AG04449 (cell line): ENCODE measurements around the gene CHST11.

Experiments
- CTCF ChIA-PET: fragments of 350-600 bp; formaldehyde crosslinking; extraction: SDS; loops from one replicate; lab custom pipeline; 2021; ENCODE audit warnings: antibody characterized with exemption; lab: Yijun Ruan, JAX
- POLR2A ChIA-PET: fragments of 400-600, 350-600 bp; formaldehyde crosslinking; extraction: SDS; loops from one replicate; lab custom pipeline; 2020; ENCODE audit warnings: antibody characterized with exemption, inconsistent platforms; lab: Yijun Ruan, JAX
- DNase-seq: peaks from one replicate; pipeline ENCODE4 v3.0.0-alpha.2; 2010; ENCODE audit warnings: low read depth, low spot score
- H3K4me3 ChIP-seq: 2 replicates; pipeline ENCODE4 v1.5.1; 2011; ENCODE audit warnings: low read depth, mild to moderate bottlenecking, control low read depth, low read length
- CTCF ChIP-seq: IDR thresholded peaks from one replicate; pipeline ENCODE4 v1.5.1; 2011; ENCODE audit warnings: mild to moderate bottlenecking, moderate library complexity, low read length, control low read depth, inconsistent platforms; ENCODE audit not compliant: insufficient read depth; ENCODE audit errors: missing control alignments

The CHST11 gene

GRCh38 chr12:104566244-104566993 lies 109.7 kb downstream of the CHST11 start:
- no peak overlapping the region for H3K4me3 ChIP-seq
- TF ChIP-seq CTCF, result no peak
- DNase-seq, result no peak
- ChIA-PET CTCF (no interaction called here), POLR2A (no interaction called here)

- ChIA-PET POLR2A (no interaction called here), CTCF (interaction anchor here (1.0 kb wide), 1 partner anchor 20 kb away, joined by 3 read pairs; no protein-coding TSS in a partner anchor)
- no peak for TF ChIP-seq CTCF
- DNase-seq, result no peak
- no peak overlapping the region for H3K4me3 ChIP-seq
These were observed 111.2 kb downstream of the CHST11 start for GRCh38 chr12:104567832-104568486.

GRCh38 chr12:104568487-104568868 lies 111.7 kb downstream of the CHST11 start:
- ChIA-PET CTCF (interaction anchor here (0.6 to 1.0 kb wide), 2 partner anchors 9 to 20 kb away, joined by 3 read pairs; no protein-coding TSS in a partner anchor), POLR2A (interaction anchor here (0.6 kb wide), 1 partner anchor 195 kb away, joined by 3 read pairs; no protein-coding TSS in a partner anchor)
- no peak for DNase-seq
- no peak for TF ChIP-seq CTCF
- no peak overlapping the region for H3K4me3 ChIP-seq

GRCh38 chr12:104568935-104569334 lies 112.2 kb downstream of the CHST11 start:
- no peak for TF ChIP-seq CTCF
- CTCF ChIA-PET, result interaction anchor here (0.6 to 1.0 kb wide), 2 partner anchors 8 to 21 kb away, joined by 3 read pairs; no protein-coding TSS in a partner anchor
- DNase-seq, result no peak
- POLR2A ChIA-PET, result interaction anchor here (0.6 kb wide), 1 partner anchor 195 kb away, joined by 3 read pairs; no protein-coding TSS in a partner anchor
- no peak overlapping the region for H3K4me3 ChIP-seq

GRCh38 chr12:104569346-104570173 lies 112.8 kb downstream of the CHST11 start:
- ChIA-PET POLR2A (no interaction called here), CTCF (interaction anchor here (0.6 kb wide), 1 partner anchor 8 kb away, joined by 3 read pairs; no protein-coding TSS in a partner anchor)
- no peak for DNase-seq
- TF ChIP-seq CTCF, result no peak
- H3K4me3 ChIP-seq, result no peak overlapping the region
